ENCODE measurements around the gene RAB7A. TPM values are rescaled to one million over a fixed set of nuclear protein-coding genes. Genes with fewer than 3 reads are reported as not detected.

The RAB7A gene
- total and polyA plus RNA-seq, 2 donors (not counting 1 experiment from before 2014, with no cell fraction given) = 54.2 to 415 TPM

DNA sequence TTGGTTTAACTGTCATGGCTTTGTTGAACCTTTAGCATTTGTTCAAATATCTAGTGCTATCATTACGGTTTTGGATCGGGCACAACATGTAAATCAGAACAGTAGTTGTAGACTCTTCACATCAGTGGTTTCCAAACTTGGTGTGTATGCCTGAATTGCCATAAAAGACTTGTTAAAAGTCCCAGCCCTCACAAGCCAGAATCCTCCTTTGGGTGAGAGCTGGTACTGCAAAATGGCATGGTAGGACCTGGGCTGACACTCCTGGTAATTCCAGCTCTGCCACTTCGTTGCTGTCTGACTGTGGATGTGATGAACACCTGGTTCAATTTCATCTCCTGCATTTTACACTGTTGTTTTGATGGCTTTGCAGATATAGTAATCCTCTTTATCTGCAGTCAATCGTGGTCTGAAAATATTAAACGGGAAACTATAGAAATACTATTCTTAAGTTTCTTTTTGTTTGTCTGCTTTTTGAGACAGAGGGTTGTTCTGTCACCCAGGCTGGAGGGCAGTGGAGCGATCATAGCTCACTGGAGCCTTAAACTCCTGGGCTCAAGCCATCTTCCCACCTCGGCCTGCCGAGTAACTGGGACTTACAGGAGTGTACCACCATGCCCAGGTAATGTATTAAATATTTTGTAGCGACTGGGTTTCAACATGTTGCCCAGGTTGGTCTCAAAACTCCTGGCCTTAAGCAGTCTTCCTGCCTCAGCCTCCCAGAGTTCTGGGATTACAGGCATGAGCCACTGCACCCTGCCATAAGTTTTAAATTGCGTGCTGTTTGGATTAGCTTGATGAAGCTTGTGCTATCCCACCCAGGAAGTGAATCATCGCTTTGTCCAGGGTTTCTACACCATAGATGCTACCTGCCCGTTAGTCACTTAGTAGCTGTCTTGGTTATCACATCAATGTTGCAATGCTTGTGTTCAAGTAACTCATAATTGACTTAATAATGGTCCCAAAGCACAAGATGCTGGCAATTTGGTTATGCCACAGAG, 61.6 kb downstream of the RAB7A start:
- Histone ChIP-seq H3K79me2 (ENCODE audit: control insufficient read depth, insufficient read depth, low read length) (peaks cover 95% of the 10 kb centered on the region), H3K4me2 (ENCODE audit: extremely low read depth, insufficient read depth, low read length) (no peak overlapping the region)

DNA sequence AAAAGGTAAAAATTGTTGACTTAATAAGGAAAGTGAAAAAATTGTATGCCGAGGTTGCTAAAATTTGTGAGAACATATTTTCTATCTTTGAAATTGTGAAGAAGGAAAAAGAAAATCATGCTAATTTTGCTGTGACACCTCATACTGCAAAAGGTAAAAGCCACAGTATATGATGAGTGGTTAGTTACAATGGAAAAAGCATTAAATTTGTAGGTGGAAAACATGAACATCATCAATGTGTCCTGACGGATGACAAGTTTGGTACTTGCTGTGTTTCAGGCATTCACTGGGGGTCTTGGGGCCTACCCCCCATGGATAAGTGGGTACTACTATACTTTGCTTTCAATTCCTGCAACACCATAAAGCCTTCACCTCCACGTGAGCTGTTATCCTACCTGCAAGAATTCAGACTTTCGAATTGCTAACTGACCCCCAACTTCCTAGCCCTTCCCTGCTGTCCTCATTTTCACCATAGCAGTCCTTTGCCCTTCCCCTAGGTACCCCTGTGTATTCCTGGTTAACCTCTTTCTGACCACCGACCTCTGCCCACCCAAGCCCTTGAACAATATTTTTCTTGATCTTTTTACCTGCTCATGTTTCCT, 62.4 kb downstream of the RAB7A start:
- peaks cover 89% of the 10 kb centered on the region for H3K79me2 ChIP-seq (ENCODE audit: control insufficient read depth, insufficient read depth, low read length)
- no peak overlapping the region for H3K4me2 ChIP-seq (ENCODE audit: extremely low read depth, insufficient read depth, low read length)
- no peaks in the 10 kb centered on the region for H3K9me3 ChIP-seq (ENCODE audit: control insufficient read depth, insufficient read depth, low read depth, low read length)
- H3K27ac ChIP-seq (ENCODE audit: insufficient read depth, low read length) = no peak overlapping the region
- H3K4me1 ChIP-seq (ENCODE audit: control insufficient read depth, extremely low read depth, insufficient read depth, low read length) = peaks cover 10% of the 10 kb centered on the region
- no peak overlapping the region for H3K4me3 ChIP-seq (replicated peaks in 1 of 4; ENCODE audit: control extremely low read depth in 1 of 4, insufficient read depth in 1 of 4, low read depth in 3 of 4, low read length in 4 of 4)
- H2AFZ ChIP-seq (ENCODE audit: low read length) = no peak overlapping the region
- H3K27me3 ChIP-seq (ENCODE audit: control insufficient read depth, insufficient read depth, low read length) = no peaks in the 10 kb centered on the region
- peaks cover 10% of the 10 kb centered on the region for H4K20me1 ChIP-seq (ENCODE audit: control insufficient read depth, extremely low read depth, insufficient read depth, low read length)
- no peak for TF ChIP-seq EZH2 (IDR thresholded peaks at IDR 0.05; ENCODE audit: low read length, missing control alignments)
- TF ChIP-seq, protein P1, sequence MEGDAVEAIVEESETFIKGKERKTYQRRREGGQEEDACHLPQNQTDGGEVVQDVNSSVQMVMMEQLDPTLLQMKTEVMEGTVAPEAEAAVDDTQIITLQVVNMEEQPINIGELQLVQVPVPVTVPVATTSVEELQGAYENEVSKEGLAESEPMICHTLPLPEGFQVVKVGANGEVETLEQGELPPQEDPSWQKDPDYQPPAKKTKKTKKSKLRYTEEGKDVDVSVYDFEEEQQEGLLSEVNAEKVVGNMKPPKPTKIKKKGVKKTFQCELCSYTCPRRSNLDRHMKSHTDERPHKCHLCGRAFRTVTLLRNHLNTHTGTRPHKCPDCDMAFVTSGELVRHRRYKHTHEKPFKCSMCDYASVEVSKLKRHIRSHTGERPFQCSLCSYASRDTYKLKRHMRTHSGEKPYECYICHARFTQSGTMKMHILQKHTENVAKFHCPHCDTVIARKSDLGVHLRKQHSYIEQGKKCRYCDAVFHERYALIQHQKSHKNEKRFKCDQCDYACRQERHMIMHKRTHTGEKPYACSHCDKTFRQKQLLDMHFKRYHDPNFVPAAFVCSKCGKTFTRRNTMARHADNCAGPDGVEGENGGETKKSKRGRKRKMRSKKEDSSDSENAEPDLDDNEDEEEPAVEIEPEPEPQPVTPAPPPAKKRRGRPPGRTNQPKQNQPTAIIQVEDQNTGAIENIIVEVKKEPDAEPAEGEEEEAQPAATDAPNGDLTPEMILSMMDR (conservative IDR thresholded peaks at IDR 0.05 in 1 of 2, IDR thresholded peaks at IDR 0.05 in 1 of 2; ENCODE audit: low read depth in 1 of 2, low read length in 2 of 2) = no peak
- H3K9ac ChIP-seq (ENCODE audit: insufficient read depth, low read length) = no peak overlapping the region
- H3K36me3 ChIP-seq (ENCODE audit: control insufficient read depth, insufficient read depth, low read length) = no peaks in the 10 kb centered on the region
- no peak for DNase-seq (ENCODE audit: low read depth in 2 of 2)

More for the DNA sequence above, 61.6 kb downstream of the RAB7A start:
- Histone ChIP-seq H3K27me3 (ENCODE audit: control insufficient read depth, insufficient read depth, low read length) (no peaks in the 10 kb centered on the region), H2AFZ (ENCODE audit: low read length) (no peak overlapping the region), H4K20me1 (ENCODE audit: control insufficient read depth, extremely low read depth, insufficient read depth, low read length) (peaks cover 10% of the 10 kb centered on the region), H3K9me3 (ENCODE audit: control insufficient read depth, insufficient read depth, low read depth, low read length) (no peaks in the 10 kb centered on the region), H3K27ac (ENCODE audit: insufficient read depth, low read length) (no peak overlapping the region), H3K4me1 (ENCODE audit: control insufficient read depth, extremely low read depth, insufficient read depth, low read length) (peaks cover 10% of the 10 kb centered on the region), H3K9ac (ENCODE audit: insufficient read depth, low read length) (no peak overlapping the region), H3K36me3 (ENCODE audit: control insufficient read depth, insufficient read depth, low read length) (no peaks in the 10 kb centered on the region), H3K4me3 (replicated peaks in 1 of 4; ENCODE audit: control extremely low read depth in 1 of 4, insufficient read depth in 1 of 4, low read depth in 3 of 4, low read length in 4 of 4) (no peak overlapping the region)
- peak in 1 of 2 donors; percentile 79 for DNase-seq (ENCODE audit: low read depth in 2 of 2)
- TF ChIP-seq, protein P1 (conservative IDR thresholded peaks at IDR 0.05 in 1 of 2, IDR thresholded peaks at IDR 0.05 in 1 of 2; ENCODE audit: low read depth in 1 of 2, low read length in 2 of 2) = peak in 1 of 2 donors; percentile 38
- no peak for TF ChIP-seq EZH2 (IDR thresholded peaks at IDR 0.05; ENCODE audit: low read length, missing control alignments)

DNA sequence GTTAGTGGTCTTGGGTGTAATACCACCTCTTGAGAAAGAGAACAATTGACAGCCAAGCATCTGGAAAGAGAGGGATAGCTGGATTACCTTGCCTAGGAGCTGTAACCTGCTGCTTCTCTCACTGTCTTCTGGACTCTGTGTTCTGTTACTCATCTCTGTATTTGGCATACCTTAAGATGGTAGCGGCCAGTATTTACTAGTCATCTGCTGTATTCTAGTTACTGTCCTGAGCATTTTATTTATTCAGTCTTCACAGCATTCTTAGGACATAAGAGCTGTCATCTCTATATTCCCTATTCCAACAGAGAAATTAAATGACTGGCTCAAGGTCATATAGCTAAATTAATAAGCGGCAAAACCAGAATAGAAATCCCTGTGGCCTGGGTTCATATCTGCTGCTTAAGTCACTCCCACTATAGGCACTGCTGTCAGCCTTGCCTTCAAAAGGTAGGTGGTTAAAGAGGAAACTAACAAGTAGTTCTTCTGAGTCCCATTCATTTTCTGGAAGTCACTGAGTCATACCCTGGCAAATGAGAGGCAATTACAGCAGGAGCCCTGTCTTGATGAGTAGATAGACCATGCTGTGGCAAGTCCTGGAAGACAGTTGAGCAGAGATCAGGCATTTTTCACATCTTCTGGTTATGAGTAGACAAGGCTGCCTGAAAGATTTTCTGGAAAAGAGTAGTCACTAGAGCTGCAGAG, 68.2 kb downstream of the RAB7A start:
- Histone ChIP-seq H3K79me2 (ENCODE audit: control insufficient read depth, insufficient read depth, low read length) (peaks cover 65% of the 10 kb centered on the region), H3K27me3 (ENCODE audit: control insufficient read depth, insufficient read depth, low read length) (no peaks in the 10 kb centered on the region), H3K4me2 (ENCODE audit: extremely low read depth, insufficient read depth, low read length) (peak overlapping the region; percentile 27), H3K4me3 (replicated peaks in 1 of 4; ENCODE audit: control extremely low read depth in 1 of 4, insufficient read depth in 1 of 4, low read depth in 3 of 4, low read length in 4 of 4) (no peak overlapping the region), H4K20me1 (ENCODE audit: control insufficient read depth, extremely low read depth, insufficient read depth, low read length) (no peaks in the 10 kb centered on the region), H3K9me3 (ENCODE audit: control insufficient read depth, insufficient read depth, low read depth, low read length) (no peaks in the 10 kb centered on the region), H3K9ac (ENCODE audit: insufficient read depth, low read length) (no peak overlapping the region), H2AFZ (ENCODE audit: low read length) (no peak overlapping the region), H3K4me1 (ENCODE audit: control insufficient read depth, extremely low read depth, insufficient read depth, low read length) (peaks cover 12% of the 10 kb centered on the region), H3K36me3 (ENCODE audit: control insufficient read depth, insufficient read depth, low read length) (peaks cover 5% of the 10 kb centered on the region), H3K27ac (ENCODE audit: insufficient read depth, low read length) (no peak overlapping the region)
- TF ChIP-seq, protein P1 (conservative IDR thresholded peaks at IDR 0.05 in 1 of 2, IDR thresholded peaks at IDR 0.05 in 1 of 2; ENCODE audit: low read depth in 1 of 2, low read length in 2 of 2) = no peak
- TF ChIP-seq EZH2 (IDR thresholded peaks at IDR 0.05; ENCODE audit: low read length, missing control alignments) = no peak
- peak; percentile 59 to 95 for DNase-seq (ENCODE audit: low read depth in 2 of 2)

Measured in fibroblast of lung (primary cell).